Lower leg skin (tissue), 4 donors: ENCODE data around the gene MARVELD1. TPM values are rescaled to one million over a fixed set of nuclear protein-coding genes. Genes with fewer than 3 reads are reported as not detected.

Experiments used
- DNase-seq, 2 donors: peaks; one replicate each; pipeline ENCODE4 v3.0.0-alpha.2; 2019; ENCODE audit warnings: low spot score in 2 of 2
- H3K4me3 ChIP-seq: fragments of 200-600 bp; sonication (generic); 2 replicates; pipeline ENCODE4 v1.5.1; 2017; ENCODE audit warnings: mild to moderate bottlenecking, low read depth; ENCODE audit not compliant: poor library complexity, severe bottlenecking
- CTCF ChIP-seq, 3 donors: fragments of 450-650 bp; IDR thresholded peaks; one replicate each; pipeline ENCODE4 v1.5.1; 2016; ENCODE audit warnings: antibody characterized with exemption in 3 of 3, mild to moderate bottlenecking in 3 of 3, moderate library complexity in 2 of 3
- POLR2A ChIP-seq, 2 donors: fragments of 450-650 bp; IDR thresholded peaks; one replicate each; pipeline ENCODE4 v1.6.1; 2016 to 2017; ENCODE audit warnings: antibody characterized with exemption in 2 of 2, mild to moderate bottlenecking in 1 of 2, moderate library complexity in 1 of 2
- WGBS, 2 donors: methylation state at CpG; one replicate each; pipeline ENCODE4 v1.1.5; 2018; 5-methylcytosine and 5-hydroxymethylcytosine counted together
- intact Hi-C: fragments of 100-400 bp; cut with DNase I; formaldehyde crosslinking; loops from one replicate; pipeline ENCODE4 v1.15.0; 2023; ENCODE audit warnings: low total_unique reads
- total RNA-seq, 4 donors: library from RNA; depleted of rRNA; stranded (reverse); fragments of >200 nt; gene quantifications; one replicate each; pipeline ENCODE4 v1.1.0, GENCODE V29; 2016

Gene MARVELD1
- total RNA-seq, 4 donors from 2014 or later: 22.5 to 50.2 (median 30.3) TPM

DNA sequence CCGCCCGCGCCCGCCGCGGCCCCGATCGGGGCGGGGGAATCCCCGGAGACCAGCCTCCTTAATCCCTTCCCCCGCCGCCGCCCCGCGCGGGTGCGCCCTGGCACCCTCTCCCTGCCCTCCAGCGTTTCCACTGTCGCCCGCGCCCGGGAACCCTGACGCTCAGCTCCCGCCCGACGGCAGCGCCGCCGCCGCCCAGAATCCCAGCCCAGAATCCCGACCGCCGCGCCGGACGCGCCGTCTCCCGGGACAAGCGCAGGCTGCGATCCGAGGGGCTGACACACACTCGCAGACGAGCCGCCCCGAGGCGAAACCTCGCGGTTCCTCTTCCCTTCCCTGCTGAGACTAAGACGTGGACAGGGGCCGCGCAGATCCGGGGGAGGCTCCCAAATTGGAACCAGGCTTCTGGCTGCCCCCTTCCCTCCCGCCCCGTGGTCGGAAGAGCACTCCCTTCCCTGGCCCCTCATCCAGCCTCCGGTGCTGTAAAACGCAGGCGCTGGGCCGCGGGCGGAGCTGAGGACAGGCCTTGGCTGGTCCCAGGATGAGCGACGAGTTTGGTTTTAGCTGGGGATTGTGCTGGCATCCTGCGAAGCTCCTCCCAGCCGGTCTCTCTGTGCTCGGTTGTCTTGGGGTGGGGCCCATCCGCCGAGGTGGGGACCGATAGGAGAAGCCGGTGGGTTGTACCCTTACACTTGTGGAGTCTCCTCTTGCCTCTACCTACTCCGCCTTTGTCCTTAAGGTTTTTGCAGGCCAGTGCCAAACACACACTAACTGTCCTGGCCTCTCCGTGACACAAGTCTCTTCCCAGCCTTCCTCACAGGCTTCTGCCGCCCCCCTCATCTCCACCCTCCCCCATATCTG, 1.1 kb downstream of the MARVELD1 start:
- TF ChIP-seq POLR2A (IDR thresholded peaks at IDR 0.05): no peak
- TF ChIP-seq CTCF (IDR thresholded peaks at IDR 0.05): no peak
- peak; percentile 78 to 96 for DNase-seq
- intact Hi-C loops: no loop called here
- peak overlapping the region; percentile 35 for H3K4me3 ChIP-seq
- 3 to 4% methylated on average over 39 to 74 of the region's 74 CpGs for WGBS, 2 donors

DNA sequence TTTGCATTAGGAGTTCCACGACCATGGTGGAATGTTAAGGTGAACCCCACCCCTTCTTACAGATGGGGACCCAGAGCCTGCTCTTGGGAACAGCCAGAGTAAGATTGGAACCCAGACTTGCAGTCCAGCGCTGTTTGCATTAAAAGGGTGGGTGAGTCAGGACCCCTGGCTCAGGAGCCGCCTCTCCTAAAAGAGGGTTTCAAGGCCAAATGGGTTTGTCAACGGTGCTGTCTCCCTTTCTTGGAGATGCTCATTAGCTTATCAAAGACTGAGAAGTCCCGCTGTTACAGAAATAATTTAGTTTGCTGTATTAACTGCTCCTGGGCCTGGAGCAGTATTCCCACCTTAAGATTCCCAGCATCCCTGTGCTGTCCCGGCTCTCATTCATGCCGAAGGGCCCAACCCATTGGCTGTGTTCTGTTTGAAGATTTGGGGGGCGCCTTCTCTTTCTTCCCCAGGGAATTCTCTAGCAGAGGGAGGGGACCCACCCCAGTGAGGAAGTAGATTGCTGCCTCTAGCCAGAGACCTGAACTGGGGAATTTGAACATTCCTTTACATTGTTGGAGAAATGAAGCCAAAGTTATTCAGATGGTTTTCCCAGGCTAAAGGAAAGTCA, 1.8 kb downstream of the MARVELD1 start:
- DNase-seq: no peak
- 23 to 29% methylated on average over 8 of the region's 8 CpGs for WGBS, 2 donors
- intact Hi-C loops: no loop called here

DNA sequence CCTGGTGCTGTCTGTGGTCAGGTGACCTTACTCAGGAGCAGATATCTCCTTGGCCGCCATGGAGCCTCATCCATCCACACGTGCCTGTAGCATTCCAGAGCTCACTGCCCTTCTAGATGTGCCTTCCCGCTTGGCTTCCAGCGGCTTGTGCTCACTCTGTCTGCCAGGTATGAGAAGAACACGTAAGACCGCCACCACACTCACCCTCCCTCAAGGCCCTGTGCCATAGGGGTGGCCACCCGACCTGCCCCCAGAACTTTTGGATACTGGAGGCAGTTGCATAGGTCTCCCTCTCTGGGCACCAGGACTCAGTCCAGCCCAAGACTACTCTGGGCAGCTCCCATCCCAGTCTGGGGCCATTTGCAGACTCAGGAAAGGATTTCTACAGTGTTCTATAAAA, 4.1 kb downstream of the MARVELD1 start:
- intact Hi-C loops: no loop called here
- 87 to 88% methylated on average over 7 of the region's 7 CpGs for whole genome bisulfite sequencing, 2 donors
- H3K4me3 ChIP-seq: no peak overlapping the region
- TF ChIP-seq POLR2A (IDR thresholded peaks at IDR 0.05) (no peak), CTCF (IDR thresholded peaks at IDR 0.05) (no peak)
- no peak for DNase-seq

More for the DNA sequence above, 1.8 kb downstream of the MARVELD1 start:
- TF ChIP-seq POLR2A (IDR thresholded peaks at IDR 0.05): no peak
- TF ChIP-seq CTCF (IDR thresholded peaks at IDR 0.05): no peak
- no peak overlapping the region for H3K4me3 ChIP-seq

- no peak for DNase-seq
- no peak overlapping the region for H3K4me3 ChIP-seq
- TF ChIP-seq CTCF (IDR thresholded peaks at IDR 0.05): no peak
- intact Hi-C loops: no loop called here
- WGBS, 2 donors: 30 to 33% methylated on average over 6 of the region's 6 CpGs
Measured at GRCh38 chr10:97718178-97718577, 4.6 kb downstream of the MARVELD1 start.

DNA sequence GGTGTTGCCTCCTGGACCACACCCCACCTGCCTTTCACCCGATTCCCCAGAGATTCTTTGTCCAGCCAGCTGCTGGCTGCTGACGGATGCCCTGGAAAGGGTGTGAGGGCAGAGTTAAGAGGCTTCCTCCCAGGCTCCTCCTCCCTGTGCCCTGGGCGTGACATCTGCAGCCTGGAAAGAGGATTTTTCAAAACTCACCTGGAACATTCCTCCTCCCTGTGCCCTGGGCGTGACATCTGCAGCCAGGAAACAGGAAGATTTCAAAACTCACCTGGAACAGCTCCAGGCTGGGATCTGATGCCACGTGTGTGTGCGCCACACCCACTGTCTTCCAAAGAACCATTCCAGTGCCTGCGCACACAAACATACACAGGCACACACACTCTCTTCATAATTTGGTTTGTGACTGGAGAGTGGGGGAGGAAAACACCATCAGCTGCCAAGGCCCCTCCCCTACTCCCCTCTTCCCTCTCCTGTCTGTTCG, 5.2 kb downstream of the MARVELD1 start:
- peak; percentile 89 to 96 for DNase-seq
- WGBS, 2 donors: 12 to 17% methylated on average over 8 of the region's 8 CpGs
- TF ChIP-seq POLR2A (IDR thresholded peaks at IDR 0.05) (no peak), CTCF (IDR thresholded peaks at IDR 0.05) (no peak)
- intact Hi-C loops: no loop called here
- H3K4me3 ChIP-seq: no peak overlapping the region
